ENCODE data around the gene CLDN22.

The CLDN22 gene

DNA sequence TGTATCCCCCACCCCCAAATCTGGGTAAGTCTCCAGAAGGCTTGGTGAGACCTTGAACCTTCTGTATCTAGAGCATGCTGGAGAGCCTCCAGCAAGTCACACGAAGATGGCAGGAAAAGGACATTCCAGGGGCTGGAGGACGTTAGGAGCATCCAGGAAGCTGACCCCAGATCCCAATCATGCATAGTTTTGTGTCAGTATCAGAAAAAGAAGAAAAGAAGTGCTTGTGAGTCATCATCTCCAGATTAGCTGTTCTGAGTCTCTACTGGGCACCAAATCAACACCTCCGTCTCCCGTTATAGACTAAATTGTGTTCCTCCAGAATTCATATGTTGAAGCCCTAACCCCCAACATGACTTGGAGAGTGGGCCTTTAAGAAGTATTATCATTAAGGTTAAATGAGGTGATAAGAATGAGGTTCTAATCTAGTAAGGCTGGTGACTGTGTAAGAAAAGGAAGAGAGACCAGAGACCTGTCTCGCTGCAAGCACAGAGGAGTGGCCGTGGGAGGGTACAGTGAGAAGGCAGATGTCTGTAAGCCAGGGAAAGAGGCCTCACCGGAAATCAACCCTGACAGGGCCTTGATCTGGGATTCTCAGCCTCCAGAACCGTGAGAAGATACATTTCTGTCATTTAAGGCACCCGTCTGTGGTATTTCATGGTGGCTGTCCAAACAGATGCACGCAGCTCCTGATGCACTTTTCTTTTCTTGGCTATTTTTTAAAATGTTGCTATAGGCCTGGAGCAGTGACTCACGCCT lies 40.3 kb upstream of the CLDN22 start:
- Histone ChIP-seq H3K9me2 (replicated peaks; ENCODE audit: insufficient read depth, low read length) (no peaks in the 10 kb centered on the region), H3F3A (ENCODE audit: insufficient read depth) (no peaks in the 10 kb centered on the region), H2AFZ (ENCODE audit: low read depth, low read length, severe bottlenecking) (no peak overlapping the region), H3K9me3 (ENCODE audit: insufficient read depth, low read length) (no peaks in the 10 kb centered on the region), H3K9ac (ENCODE audit: low read length) (no peak overlapping the region), H3K27ac (ENCODE audit: low read depth, low read length) (no peak overlapping the region), H3K27me3 (ENCODE audit: low read length) (no peaks in the 10 kb centered on the region), H4K20me1 (ENCODE audit: low read depth, low read length) (no peaks in the 10 kb centered on the region), H3K4me2 (ENCODE audit: low read depth, low read length, poor library complexity, severe bottlenecking) (no peak overlapping the region), H3K79me2 (ENCODE audit: insufficient read depth, low read length) (no peaks in the 10 kb centered on the region), H3K36me3 (ENCODE audit: low read length) (no peaks in the 10 kb centered on the region), H3K4me3 (ENCODE audit: insufficient read depth, low read length, poor library complexity, severe bottlenecking) (no peak overlapping the region)
- no peak for TF ChIP-seq EZH2phosphoT487 (conservative IDR thresholded peaks at IDR 0.05; ENCODE audit: low read length)
- TF ChIP-seq, protein P1, sequence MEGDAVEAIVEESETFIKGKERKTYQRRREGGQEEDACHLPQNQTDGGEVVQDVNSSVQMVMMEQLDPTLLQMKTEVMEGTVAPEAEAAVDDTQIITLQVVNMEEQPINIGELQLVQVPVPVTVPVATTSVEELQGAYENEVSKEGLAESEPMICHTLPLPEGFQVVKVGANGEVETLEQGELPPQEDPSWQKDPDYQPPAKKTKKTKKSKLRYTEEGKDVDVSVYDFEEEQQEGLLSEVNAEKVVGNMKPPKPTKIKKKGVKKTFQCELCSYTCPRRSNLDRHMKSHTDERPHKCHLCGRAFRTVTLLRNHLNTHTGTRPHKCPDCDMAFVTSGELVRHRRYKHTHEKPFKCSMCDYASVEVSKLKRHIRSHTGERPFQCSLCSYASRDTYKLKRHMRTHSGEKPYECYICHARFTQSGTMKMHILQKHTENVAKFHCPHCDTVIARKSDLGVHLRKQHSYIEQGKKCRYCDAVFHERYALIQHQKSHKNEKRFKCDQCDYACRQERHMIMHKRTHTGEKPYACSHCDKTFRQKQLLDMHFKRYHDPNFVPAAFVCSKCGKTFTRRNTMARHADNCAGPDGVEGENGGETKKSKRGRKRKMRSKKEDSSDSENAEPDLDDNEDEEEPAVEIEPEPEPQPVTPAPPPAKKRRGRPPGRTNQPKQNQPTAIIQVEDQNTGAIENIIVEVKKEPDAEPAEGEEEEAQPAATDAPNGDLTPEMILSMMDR (IDR thresholded peaks at IDR 0.05; ENCODE audit: insufficient read depth, low read length, poor library complexity, severe bottlenecking), result no peak

DNA sequence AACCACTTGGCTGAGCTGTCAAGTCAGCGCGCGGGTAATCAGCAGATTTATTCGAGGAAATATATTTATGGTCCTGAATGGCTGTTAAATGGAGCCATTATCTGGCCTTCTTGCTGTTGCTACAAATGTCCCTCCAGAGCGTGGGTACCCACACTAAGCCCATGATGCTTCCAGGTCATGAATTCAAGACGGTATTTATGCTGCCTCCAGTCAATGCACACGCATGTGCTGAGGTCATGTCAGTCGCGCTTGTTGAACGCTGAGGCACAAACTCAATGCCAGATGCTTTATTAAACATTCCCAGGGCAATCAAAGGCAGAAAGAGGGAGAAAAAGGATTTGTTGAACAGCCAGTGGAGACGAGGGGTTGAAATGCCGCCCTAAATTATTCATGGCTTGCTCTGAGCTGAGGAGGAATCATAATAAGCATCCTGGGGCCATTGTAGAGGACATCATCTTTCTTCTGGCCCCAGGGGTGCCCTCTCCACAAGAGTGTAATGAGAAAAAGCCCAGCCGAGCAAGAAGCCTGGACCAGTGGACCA lies 38.2 kb upstream of the CLDN22 start:
- Histone ChIP-seq H4K20me1 (ENCODE audit: low read depth, low read length) (no peaks in the 10 kb centered on the region), H3K4me2 (ENCODE audit: low read depth, low read length, poor library complexity, severe bottlenecking) (no peak overlapping the region), H3K9me3 (ENCODE audit: insufficient read depth, low read length) (no peaks in the 10 kb centered on the region), H3K27me3 (ENCODE audit: low read length) (no peaks in the 10 kb centered on the region), H3K9me2 (replicated peaks; ENCODE audit: insufficient read depth, low read length) (no peaks in the 10 kb centered on the region), H3K36me3 (ENCODE audit: low read length) (no peaks in the 10 kb centered on the region), H3F3A (ENCODE audit: insufficient read depth) (no peaks in the 10 kb centered on the region), H2AFZ (ENCODE audit: low read depth, low read length, severe bottlenecking) (no peak overlapping the region), H3K9ac (ENCODE audit: low read length) (no peak overlapping the region), H3K27ac (ENCODE audit: low read depth, low read length) (no peak overlapping the region), H3K4me3 (ENCODE audit: insufficient read depth, low read length, poor library complexity, severe bottlenecking) (no peak overlapping the region), H3K79me2 (ENCODE audit: insufficient read depth, low read length) (no peaks in the 10 kb centered on the region)
- TF ChIP-seq EZH2phosphoT487 (conservative IDR thresholded peaks at IDR 0.05; ENCODE audit: low read length), result no peak
- TF ChIP-seq, protein P1 (IDR thresholded peaks at IDR 0.05; ENCODE audit: insufficient read depth, low read length, poor library complexity, severe bottlenecking), result no peak

DNA sequence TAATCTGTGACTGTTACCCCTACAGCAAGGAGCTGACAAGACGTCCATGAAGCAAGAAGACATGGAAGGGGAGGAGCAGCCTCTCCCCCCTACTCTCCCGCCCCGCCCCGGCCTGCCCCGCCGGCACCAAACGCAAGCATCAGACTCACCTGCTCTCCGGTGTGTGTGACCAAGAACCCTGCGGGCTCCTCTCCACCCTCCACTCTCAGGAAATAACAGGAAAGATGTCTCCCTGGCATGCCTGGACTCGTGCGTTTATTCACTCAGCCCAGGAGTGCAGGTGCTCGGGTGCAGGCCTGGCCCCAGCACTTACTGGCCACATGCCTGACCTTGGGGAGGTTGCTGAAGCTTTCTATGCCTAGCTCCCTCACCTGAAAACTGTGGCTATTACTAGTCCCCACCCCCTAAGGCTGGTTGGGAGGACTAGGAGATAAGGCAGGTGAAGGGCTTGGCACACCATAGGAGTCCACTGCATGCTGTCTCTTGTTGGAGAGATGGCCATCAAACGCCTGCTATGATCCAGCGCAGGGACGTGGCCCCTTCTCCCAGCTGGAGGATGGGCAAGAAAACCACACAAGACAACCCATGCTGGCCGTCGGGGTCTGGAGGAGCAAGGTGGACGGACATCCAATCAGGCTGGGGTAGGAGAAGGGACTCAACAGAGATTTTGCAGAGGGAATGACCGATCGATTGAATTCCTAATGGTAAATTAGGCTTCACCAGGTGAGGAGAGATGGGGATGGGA lies 37.0 kb upstream of the CLDN22 start:
- Histone ChIP-seq H3K4me3 (ENCODE audit: insufficient read depth, low read length, poor library complexity, severe bottlenecking) (no peak overlapping the region), H3K9me2 (replicated peaks; ENCODE audit: insufficient read depth, low read length) (no peaks in the 10 kb centered on the region), H3F3A (ENCODE audit: insufficient read depth) (no peaks in the 10 kb centered on the region), H3K9ac (ENCODE audit: low read length) (no peak overlapping the region), H3K79me2 (ENCODE audit: insufficient read depth, low read length) (no peaks in the 10 kb centered on the region), H3K4me2 (ENCODE audit: low read depth, low read length, poor library complexity, severe bottlenecking) (no peak overlapping the region), H3K27me3 (ENCODE audit: low read length) (no peaks in the 10 kb centered on the region), H3K36me3 (ENCODE audit: low read length) (no peaks in the 10 kb centered on the region), H3K9me3 (ENCODE audit: insufficient read depth, low read length) (no peaks in the 10 kb centered on the region), H2AFZ (ENCODE audit: low read depth, low read length, severe bottlenecking) (no peak overlapping the region), H3K27ac (ENCODE audit: low read depth, low read length) (no peak overlapping the region), H4K20me1 (ENCODE audit: low read depth, low read length) (no peaks in the 10 kb centered on the region)
- no peak for TF ChIP-seq EZH2phosphoT487 (conservative IDR thresholded peaks at IDR 0.05; ENCODE audit: low read length)
- TF ChIP-seq, protein P1 (IDR thresholded peaks at IDR 0.05; ENCODE audit: insufficient read depth, low read length, poor library complexity, severe bottlenecking), result no peak
